Mesenteric fat pad (tissue), 1 donor: Measurements from ENCODE around the gene SNED1. TPM values are rescaled to one million over a fixed set of nuclear protein-coding genes. Genes with fewer than 3 reads are reported as not detected.

Experiments
- DNase-seq: peaks from one replicate; pipeline ENCODE4 v3.0.0-alpha.2; 2020; ENCODE audit warnings: low spot score
- long read RNA-seq: library from polyadenylated mRNA; unstranded; transcript quantifications from one replicate; pipeline ENCODE4 v2.0.0, GENCODE V29; 2020
- total RNA-seq: library from RNA; stranded (reverse); fragmentation: NEBNext Ultra II Directional; extraction: Animal tissue kit (Norgen Biotek cat#: 25700); gene quantifications from one replicate; pipeline ENCODE4 v1.2.1, GENCODE V29; 2021
- donor health status: DM: yes; HTN: yes; CAD: no.

Gene SNED1
- total RNA-seq = 58.0 TPM
- long read RNA-seq, partial matches to known transcripts = 30 of 63 reads
- long read RNA-seq, other reads (novel, unspliced or antisense) = 33 of 63 reads

DNA sequence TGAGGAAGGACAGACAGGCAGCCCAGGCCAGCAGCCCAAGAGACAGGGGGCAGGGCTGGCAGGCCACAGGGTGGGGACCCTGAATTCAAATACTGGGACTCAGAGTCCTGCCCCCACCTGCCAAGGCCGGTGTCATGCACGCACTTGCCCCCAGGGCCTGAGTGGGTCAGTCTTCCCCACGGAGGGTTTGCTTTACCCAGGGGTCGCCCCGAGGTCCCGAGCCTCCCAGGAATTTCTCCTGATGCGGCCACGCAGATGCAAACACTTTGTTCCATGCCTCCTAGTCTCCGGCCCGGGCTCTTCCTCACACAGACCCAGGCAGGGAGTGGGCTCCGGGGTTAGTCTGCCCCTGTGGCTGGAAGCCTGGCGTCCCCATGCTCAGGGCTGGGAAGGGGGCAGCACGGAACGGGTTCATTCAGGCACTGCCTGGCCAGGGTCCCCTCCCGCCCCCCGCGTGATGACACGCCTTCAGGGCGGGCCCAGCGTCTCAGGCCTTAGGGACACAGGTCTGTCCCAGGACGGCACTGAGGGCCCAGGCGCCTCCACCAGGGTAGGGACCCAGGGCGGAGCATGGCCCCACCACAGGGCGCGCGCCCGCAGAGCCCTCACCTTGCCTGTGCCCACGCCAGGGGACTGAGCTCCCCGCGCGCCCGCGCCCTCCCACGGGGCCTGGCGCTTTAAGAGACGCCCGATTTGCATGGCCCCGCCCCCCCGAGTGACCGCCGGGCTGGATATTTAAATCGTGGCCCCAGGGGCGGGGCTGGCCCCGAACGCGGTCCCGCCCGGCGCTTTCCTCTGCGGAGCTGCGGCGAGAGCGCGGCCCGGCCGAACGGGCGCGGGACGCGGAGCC lies at the start of gene SNED1:
Gene SNED1, plus strand, starts transcription at position 763 of the 850 bp plus-strand sequence. CDS start 220 bp downstream, outside the sequence.
- peak; percentile 93 for DNase-seq

DNA sequence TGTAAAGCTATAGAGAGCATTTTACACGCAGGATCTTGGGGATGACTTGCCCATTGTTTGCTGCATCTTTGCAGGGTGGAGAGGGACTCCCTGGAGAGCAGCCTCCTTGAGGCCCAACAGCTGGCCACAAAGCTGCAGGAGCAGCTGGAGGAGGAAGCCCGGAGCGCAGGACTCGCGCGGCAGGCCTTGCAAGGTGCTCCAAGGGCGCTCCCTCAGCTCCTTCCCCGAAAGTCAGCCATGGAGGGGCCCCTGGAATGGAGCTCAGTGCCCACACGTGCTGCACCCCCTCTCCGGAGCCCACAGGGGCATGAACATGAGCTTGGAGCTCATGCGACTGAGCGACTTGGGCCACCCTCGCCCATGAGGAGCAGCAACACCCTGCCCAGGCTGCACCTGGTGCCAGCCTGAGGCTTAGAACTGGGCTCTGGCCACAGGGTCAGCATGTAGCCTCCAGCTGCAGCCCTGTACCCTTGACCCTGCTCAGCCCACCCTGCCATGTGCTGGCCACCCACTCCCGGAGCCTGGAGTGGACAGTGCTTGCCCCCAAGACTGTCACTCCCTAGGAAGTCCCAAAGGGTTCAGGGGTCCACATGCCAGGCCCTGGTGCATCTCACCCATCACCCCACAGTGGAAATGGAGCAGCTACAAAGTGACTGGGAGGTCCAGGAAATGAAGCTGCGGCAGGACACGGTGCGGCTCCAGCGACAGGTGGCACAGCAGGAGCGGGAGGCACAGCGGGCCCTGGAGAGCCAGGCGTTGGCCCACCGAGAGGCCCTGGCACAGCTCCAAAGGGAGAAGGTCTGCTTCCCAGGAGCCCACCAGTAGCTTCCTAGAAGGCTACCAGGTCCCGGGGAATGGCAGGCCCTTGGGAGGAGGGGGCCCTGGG lies 49.3 kb upstream of the SNED1 start:
- DNase-seq = peak; percentile 53

DNA sequence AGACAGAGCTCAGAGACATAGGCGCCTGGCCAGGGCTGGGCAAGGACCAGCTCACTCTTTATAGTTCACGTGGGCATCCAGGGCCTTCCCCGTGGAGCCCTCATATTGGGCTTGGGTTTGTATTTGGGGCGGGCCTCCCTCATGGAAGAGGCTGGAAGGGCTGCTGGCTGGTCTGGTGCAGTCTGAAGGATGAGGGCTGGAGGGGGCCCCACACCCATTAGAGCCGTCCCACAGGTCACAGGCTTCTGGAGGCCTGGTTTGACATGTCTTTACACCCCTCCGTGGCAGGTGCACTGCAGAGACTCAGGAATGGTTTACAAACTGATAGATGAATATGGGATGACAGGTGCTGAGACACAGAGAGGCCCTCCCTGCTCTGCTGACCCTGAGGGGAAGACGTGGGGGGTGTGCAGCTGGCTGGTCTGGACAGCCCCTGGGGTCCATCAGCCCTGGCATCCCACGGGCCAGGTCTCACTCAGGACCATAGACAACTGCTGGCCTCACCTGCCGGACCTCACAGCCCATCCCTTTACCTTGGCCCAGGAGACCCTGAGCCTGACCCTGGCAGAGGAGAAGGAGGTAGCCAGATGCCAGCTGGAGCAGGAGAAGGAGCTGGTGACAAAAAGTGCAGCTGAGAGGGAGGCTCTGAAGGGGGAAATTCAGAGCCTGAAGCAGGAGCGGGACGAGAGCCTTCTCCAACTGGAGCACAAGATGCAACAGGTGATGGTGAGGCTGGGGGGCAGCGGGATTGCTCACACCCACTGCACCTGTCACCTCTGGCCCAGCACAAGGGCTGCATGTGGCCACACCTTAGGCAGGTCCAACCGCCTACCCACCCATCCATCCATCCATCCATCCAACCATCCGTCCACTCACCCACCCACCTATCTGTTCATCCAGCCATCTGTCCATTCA lies 48.4 kb upstream of the SNED1 start:
- DNase-seq = peak; percentile 79

DNA sequence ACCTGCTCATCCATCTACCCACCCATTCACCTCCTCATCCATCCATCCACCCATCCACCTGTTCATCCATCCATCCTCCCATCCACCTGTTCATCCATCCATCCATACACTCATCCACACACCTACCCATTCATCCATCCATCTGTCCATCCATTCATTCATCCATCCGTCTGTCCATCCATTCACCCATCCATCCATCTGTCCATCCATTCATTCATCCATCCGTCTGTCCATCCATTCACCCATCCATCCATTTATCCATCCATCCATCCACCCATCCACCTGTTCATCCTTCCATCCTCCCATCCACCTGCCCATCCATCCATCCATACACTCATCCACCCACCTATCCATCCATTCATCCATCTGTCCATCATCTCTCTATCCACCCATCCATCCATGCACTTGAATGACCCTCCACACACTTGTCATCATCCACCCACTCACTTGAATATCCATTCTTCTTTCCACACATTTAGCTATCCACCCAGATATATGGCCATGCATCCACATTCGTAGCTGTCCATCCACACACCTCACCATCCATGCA lies 47.3 kb upstream of the SNED1 start:
- DNase-seq = no peak

DNA sequence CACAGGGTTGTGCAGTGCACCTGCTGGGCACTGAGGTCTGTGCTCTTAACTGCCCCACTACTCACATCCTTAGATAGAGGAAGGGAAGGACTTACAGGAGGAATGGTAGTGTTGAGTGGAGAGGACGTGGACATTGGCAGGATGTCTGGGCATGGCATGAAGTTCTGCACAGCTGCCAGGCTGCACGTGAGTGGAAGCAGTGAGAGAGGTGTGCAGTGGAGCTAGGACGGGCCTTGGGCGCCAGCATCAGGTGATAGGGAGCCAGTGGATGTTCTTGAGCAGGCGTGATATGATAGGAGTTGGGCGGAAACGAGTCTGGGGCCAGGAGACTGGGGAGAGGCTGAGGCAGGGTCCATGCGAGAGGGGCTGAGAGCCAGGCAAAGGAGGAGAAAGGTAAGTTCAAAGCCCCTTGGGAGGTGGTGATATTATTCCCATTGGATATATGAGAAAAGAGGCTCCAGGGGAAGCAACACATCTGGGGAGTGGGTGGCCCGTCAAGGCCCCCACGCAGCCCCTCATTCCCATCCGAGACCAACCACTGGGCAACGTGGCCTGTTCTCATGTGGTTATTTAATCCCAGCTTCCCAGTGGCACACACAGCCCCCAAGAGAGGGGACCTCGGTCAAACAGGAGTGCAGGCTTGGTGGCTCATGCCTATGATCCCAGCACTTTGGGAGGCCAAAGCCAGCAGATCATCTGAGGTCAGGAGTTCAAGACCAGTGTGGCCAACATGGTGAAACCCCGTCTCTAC lies 45.7 kb upstream of the SNED1 start:
- DNase-seq = peak; percentile 76

DNA sequence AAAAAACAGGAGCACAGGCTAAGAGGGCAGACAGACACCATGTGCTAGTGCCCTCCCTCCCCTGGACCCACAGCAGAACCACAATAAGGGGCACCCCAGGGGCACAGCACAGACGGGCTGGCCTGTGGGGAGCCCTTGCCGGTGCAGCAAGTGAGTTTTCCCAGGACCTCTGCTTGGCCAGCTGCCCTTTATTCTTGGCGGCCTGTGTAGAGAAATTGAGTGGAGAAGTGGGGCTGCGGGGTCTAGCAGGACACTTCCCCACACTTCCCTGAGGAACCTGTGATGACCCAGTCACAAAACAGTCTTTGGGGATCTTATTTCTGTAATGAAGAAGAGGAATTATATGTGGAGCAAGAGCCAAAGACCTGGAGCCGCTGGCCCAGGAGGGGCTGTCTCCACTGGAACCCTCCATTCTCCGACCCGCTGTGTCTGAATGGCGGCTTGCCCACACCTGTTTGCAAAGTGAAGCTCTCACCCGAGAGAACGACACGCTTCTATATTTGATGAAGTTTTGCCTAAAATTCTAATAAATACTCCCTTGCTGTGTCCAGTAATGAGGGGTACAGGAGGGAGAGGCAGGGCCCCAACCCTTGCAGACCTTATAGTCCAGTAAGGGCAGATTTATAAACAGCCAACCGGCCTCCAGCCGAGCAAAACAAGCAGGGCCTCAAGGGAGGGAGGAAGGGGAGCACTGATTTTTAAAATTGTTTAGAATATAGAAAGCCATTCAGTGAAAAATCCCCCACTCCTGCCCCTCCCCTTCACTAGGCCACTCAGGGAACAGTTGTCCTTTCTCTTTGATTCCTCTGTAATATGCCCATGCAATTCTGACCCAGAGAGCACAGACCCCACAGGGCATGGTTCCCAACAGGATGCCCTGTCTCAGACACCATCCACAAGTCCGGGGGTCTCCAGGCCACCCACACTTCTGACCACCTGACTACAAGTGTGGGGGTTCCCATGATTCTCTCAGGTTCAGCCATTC lies 44.7 kb upstream of the SNED1 start:
- peak; percentile 71 for DNase-seq

DNA sequence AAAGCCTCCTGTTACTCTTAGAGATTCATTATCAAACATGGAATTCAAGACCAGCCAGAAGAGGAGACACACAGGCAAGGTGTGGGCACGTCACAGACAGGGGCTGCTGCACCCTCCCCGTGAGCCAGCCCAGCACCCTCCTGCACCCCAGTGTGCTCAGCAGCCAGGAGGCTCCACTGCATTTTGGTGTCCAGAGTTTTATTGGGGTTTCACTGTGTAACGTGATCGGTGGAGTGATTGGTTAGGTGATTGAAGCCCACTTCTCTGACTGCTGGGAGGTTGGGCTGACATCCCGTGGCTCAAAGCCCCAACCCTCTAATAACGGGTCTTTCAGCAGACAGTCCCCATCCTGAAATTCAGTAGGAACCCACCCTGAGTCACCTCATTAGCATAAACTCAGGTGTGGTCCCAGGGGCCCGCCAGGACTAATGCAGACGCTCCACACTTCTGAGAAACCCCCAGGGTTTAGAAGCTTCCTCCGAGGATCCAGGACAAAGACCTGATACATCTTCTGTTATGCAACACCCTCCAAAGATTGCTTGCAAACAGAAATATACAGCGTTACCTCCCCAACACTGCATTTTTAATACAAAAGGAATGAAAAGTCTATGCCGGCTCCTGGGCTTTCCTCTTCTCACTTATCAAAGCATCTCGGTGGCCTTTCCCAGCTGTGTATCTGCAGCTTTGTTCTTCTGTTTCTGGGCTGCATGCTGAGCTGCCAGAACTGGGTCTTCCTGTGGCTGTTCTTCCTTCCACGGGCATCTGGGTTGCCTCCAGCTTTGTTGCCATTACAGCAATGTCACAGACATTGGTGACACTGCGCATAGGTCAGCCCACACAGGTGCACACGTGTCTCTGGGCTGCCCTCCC lies 43.7 kb upstream of the SNED1 start:
- DNase-seq = peak; percentile 62

DNA sequence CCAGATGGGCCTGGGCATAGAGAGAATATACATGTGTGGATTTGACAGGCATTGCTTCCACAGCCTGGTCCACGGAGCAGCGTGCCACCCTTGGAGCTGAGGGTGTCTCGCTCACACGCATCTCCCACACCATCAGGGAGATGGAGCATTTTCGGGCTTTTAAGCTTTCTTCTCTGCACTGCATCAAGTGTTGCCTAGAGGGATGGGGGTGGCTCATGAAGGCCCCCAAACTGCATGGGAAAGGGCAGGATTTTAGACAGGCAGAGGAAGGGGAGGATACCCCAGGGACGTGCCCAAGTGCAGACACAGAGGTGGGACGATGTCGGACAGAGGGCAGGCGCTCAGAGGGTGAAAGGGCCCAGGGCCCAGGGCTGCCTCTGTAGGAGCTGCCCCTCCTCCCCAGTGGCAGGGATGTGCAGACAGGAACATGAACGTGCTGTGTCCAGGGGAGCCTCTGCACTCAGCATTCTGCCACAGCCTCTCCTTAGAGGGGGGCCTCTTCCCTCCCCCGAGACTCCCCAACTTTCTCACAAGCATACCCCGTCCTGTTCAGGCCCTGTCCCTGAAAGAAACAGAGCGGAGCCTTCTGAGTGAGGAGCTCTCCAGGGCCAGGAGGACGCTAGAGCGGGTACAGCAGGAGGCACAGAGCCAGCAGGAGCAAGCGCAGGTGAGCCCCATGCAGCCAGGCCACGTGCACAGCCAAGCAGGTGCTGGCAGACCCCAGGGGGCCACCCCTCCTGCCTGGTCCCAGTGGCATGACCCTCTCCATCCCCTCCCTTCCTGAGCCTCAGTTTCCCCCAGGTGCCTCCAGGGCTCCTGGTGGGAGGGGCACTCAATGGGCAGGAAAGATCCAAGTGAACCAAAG lies 42.9 kb upstream of the SNED1 start:
- DNase-seq = peak; percentile 74

DNA sequence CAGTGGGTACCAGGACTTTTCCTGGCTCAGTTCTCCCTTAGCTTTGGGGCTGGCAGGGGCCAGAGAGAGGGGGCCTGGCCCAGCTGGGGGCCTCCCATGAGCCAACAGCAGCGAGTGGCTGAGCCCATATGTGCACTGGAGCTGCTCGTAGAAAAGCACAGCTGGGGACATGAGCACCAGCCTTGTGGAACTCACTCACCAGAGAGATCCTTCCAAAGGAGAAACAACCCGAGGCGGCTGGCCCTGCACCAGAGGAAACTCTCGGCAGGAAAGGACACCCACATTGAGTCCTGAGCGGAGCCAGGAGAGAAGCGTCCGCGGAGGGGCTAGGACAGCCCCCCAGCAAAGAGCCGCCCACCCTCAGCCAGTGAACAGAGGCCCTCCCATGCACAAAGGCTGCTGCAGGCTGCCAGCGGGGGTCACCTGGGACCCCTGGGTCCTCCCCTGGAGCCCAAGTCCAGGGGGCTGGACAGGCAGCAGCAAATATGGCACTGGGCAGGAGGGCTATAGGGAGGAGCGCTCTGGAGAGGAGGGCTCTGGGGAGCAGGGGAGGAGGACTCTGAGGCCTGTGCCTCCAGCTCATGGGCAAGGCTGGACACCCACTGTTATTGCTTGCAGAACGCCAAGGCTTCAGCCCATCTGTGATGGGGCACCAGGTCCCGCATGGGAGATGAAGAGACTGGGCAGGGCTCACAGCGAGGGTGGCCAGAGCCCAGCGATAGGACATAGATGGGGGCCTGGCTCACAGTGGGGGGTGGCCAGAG lies 42.1 kb upstream of the SNED1 start:
- peak; percentile 86 for DNase-seq

DNA sequence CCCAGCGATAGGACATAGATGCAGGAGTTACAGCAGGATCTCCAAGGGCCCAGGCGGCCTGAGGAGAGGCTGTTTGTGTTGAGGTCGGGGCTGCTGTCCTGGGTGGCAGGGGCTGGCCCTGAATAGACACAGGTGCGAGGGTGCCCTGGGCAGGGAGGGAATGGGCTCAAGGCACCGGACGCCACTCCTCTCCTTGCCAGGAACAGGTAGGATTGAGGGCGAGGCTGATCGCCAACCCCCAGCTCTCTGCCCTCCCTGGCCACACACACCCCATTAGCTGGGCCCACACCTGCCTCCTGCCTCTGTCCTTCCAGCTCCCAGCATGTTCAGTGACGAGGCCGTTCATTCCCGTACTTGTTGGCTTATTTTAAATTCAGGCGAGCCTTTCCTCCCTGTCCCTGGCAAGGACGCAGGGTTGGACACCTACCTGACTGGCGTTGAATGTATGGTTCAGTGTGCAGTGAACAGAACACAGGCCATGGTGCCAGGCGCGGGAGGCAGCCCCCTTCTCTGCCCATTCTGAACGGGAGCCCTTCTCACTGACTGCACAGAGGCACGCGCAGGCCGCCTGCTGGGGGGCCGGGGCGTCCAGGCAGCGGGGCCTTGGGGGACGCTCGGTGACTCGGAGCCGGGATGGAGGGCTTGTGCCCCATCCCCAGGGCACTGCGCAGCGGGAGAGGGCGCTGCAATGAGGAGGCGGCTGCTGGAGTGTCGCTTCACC lies 41.3 kb upstream of the SNED1 start:
- peak; percentile 67 for DNase-seq

DNA sequence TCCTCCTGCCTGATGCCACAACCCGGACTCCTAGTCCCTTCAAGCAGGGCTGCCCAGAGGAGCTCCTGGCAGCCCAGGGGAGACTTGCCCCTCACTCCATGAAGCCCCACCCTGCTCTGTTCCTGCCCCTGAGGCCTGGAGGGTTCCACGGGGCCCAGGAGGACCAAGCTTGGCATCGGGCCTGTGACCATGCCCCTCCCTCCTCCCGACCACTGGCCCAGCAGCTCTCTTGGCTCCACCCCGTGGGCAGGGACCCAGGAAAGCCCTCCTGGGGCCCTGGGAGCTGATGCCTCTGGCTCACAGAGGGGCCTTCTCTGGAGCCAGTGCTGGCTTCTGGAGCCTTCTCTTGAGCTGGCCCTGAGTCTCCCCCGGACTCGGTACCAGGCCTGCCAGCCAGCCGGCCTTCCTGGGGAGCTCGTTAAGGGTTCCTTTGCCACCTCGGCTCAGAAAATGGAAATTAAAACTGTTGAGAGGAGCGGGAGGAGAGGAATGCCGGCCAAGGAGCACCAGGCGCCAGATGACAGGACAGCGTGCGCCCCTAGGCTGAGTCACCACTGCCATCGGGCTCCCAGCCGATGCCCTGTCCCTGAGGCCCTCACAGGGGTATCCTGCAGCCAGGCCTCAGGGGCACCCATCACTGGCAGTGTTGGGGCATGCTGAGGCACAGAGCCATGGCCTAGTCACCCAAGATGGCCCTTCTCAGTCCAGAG lies 40.6 kb upstream of the SNED1 start:
- peak; percentile 84 for DNase-seq

DNA sequence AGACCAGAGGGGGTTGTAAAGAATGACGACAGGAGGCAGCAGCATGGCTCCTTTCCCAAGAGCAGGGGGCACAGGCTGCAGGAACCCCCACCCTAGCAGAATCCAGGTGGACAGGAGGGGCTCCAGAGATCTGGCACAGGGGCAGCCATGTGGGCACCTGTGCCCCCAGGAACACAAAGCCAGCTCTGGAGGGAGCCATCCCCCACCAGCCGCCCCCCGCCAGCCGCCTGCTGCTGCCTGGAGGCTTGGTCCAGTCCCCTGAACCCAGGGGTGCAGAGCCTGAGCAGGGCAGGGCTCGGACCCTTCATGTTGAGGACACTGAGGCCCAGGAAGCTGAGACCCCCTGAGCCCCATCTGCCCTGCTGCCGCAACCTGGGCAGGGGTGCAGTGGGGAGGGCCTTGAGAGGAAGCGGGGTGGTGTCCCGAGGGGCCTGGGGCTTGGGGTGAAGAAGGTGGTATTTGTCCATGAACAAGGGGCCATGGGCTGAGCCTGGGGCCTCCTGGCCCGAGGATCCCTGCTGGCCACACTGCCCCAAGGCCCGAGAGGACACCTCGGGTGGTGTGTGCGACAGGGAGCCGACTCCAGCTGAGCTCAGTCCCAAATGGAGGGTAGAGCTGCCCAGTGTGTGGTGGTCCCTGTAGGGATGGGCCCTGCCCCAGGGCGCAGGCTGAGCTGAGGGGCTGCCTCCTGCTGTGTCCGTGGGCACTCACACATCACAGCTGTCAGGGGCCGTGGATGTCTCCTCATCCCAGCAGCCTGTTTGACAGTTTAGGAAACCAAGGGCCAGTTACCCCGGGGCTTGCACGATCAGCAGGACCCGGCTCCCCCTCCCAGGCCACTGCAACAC lies 39.8 kb upstream of the SNED1 start:
- DNase-seq = peak; percentile 87

DNA sequence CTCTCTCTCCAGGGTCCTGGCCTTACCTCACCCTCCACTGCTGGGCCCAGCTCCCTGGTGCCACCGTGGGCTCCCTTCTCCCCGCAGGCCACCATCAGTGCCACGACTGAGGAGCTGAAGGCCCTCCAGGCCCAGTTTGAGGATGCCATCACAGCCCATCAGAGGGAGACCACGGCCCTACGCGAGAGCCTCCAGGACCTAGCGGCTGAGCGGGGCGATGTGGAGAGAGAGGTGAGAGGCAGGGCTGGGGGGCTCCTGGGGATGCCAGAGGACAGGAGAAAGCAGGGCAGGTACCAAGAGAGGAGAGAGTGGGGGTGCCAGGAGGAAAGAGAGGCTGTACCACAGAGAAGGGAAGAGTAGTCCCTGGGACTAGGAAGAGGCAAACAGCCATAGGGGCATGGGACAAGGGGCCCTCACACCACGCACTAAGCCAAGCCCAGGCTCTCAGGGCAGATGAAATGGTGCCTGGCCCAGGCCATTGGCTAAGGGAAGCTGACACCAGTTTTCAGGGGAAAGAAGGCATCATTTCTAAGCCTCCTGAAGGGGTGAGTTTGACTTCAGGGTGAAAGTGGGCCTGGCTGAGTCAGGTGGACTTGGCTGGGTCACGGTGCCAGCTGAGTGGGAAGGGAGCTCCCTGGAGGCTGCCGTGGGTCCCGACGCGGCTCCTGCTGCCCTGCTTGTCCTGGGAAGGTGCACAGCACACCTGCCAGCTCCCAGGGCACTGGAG lies 39.0 kb upstream of the SNED1 start:
- DNase-seq = peak; percentile 86
